Measurements from ENCODE around the gene FIGNL1.

Gene FIGNL1

GRCh38 chr7:50423860-50424259, 26.3 kb downstream of the FIGNL1 start:
- no peak overlapping the region for H4K8ac ChIP-seq (ENCODE audit: low read length)
- H3K18ac ChIP-seq (ENCODE audit: low read depth in 1 of 2, low read length in 2 of 2) = no peak overlapping the region
- H3K14ac ChIP-seq (ENCODE audit: low read length in 2 of 2) = no peak overlapping the region
- no peak overlapping the region for H3K27ac ChIP-seq (ENCODE audit: low read length, poor library complexity, severe bottlenecking)
- H3K9me3 ChIP-seq (ENCODE audit: control insufficient read depth, low read length) = no peaks in the 10 kb centered on the region
- H3K27me3 ChIP-seq (ENCODE audit: control insufficient read depth in 1 of 2, insufficient read depth in 1 of 2, low read length in 2 of 2) = no peaks in the 10 kb centered on the region
- no peaks in the 10 kb centered on the region for H3K36me3 ChIP-seq (ENCODE audit: control insufficient read depth in 1 of 2, insufficient read depth in 2 of 2, low read depth in 1 of 2, low read length in 2 of 2)
- no peak overlapping the region for H3K9ac ChIP-seq (ENCODE audit: low read length)
- H2BK5ac ChIP-seq (ENCODE audit: low read depth, low read length, poor library complexity, severe bottlenecking) = no peak overlapping the region
- no peak overlapping the region for H2AK5ac ChIP-seq (ENCODE audit: low read length, severe bottlenecking)
- no peak overlapping the region for H3K4ac ChIP-seq (ENCODE audit: low read depth in 1 of 2, low read length in 2 of 2)
- no peak for DNase-seq
- no peak overlapping the region for H3K23ac ChIP-seq (ENCODE audit: low read length in 2 of 2)
- H3K79me1 ChIP-seq (replicated peaks; ENCODE audit: low read length, poor library complexity, severe bottlenecking) = no peaks in the 10 kb centered on the region
- no peak overlapping the region for H2BK120ac ChIP-seq (ENCODE audit: low read depth, low read length)
- H3K4me2 ChIP-seq (ENCODE audit: low read length, poor library complexity, severe bottlenecking) = no peak overlapping the region
- 59% methylated on average over 3 of the region's 4 CpGs for WGBS
- no peaks in the 10 kb centered on the region for H3K4me1 ChIP-seq (ENCODE audit: control insufficient read depth, insufficient read depth, low read depth, low read length)
- no peak overlapping the region for H4K91ac ChIP-seq (ENCODE audit: low read length)
- H2BK15ac ChIP-seq (ENCODE audit: low read depth, poor library complexity, severe bottlenecking) = no peak overlapping the region
- H2BK12ac ChIP-seq (ENCODE audit: low read length in 2 of 2) = no peak overlapping the region
- H3K4me3 ChIP-seq (ENCODE audit: insufficient read depth in 1 of 2, low read depth in 1 of 2, low read length in 2 of 2) = no peak overlapping the region
- H2AFZ ChIP-seq (ENCODE audit: low read depth, low read length) = no peak overlapping the region

GRCh38 chr7:50422858-50423257, 27.3 kb downstream of the FIGNL1 start:
- H4K8ac ChIP-seq (ENCODE audit: low read length) = no peak overlapping the region
- no peaks in the 10 kb centered on the region for H3K4me1 ChIP-seq (ENCODE audit: control insufficient read depth, insufficient read depth, low read depth, low read length)
- no peak overlapping the region for H3K14ac ChIP-seq (ENCODE audit: low read length in 2 of 2)
- H2BK15ac ChIP-seq (ENCODE audit: low read depth, poor library complexity, severe bottlenecking) = no peak overlapping the region
- H3K27me3 ChIP-seq (ENCODE audit: control insufficient read depth in 1 of 2, insufficient read depth in 1 of 2, low read length in 2 of 2) = no peaks in the 10 kb centered on the region
- H3K23ac ChIP-seq (ENCODE audit: low read length in 2 of 2) = no peak overlapping the region
- H3K18ac ChIP-seq (ENCODE audit: low read depth in 1 of 2, low read length in 2 of 2) = no peak overlapping the region
- DNase-seq = no peak
- H2BK5ac ChIP-seq (ENCODE audit: low read depth, low read length, poor library complexity, severe bottlenecking) = no peak overlapping the region
- H3K9me3 ChIP-seq (ENCODE audit: control insufficient read depth, low read length) = no peaks in the 10 kb centered on the region
- no peak overlapping the region for H3K4me2 ChIP-seq (ENCODE audit: low read length, poor library complexity, severe bottlenecking)
- no peaks in the 10 kb centered on the region for H3K36me3 ChIP-seq (ENCODE audit: control insufficient read depth in 1 of 2, insufficient read depth in 2 of 2, low read depth in 1 of 2, low read length in 2 of 2)
- H2BK12ac ChIP-seq (ENCODE audit: low read length in 2 of 2) = no peak overlapping the region
- H4K91ac ChIP-seq (ENCODE audit: low read length) = no peak overlapping the region
- no peak overlapping the region for H3K4ac ChIP-seq (ENCODE audit: low read depth in 1 of 2, low read length in 2 of 2)
- no peak overlapping the region for H3K9ac ChIP-seq (ENCODE audit: low read length)
- 80% methylated on average over 6 of the region's 6 CpGs for WGBS
- no peak overlapping the region for H2AK5ac ChIP-seq (ENCODE audit: low read length, severe bottlenecking)
- H2AFZ ChIP-seq (ENCODE audit: low read depth, low read length) = no peak overlapping the region
- H2BK120ac ChIP-seq (ENCODE audit: low read depth, low read length) = no peak overlapping the region
- H3K79me1 ChIP-seq (replicated peaks; ENCODE audit: low read length, poor library complexity, severe bottlenecking) = no peaks in the 10 kb centered on the region
- H3K27ac ChIP-seq (ENCODE audit: low read length, poor library complexity, severe bottlenecking) = no peak overlapping the region
- no peak overlapping the region for H3K4me3 ChIP-seq (ENCODE audit: insufficient read depth in 1 of 2, low read depth in 1 of 2, low read length in 2 of 2)

GRCh38 chr7:50421043-50421442, 29.1 kb downstream of the FIGNL1 start:
- peaks cover 0 to 5% of the 10 kb centered on the region in 2 experiments for H3K27me3 ChIP-seq (ENCODE audit: control insufficient read depth in 1 of 2, insufficient read depth in 1 of 2, low read length in 2 of 2)
- H4K91ac ChIP-seq (ENCODE audit: low read length) = no peak overlapping the region
- WGBS = 50% methylated on average over 3 of the region's 3 CpGs
- no peak overlapping the region for H3K9ac ChIP-seq (ENCODE audit: low read length)
- no peak overlapping the region for H2AFZ ChIP-seq (ENCODE audit: low read depth, low read length)
- H3K79me1 ChIP-seq (replicated peaks; ENCODE audit: low read length, poor library complexity, severe bottlenecking) = no peaks in the 10 kb centered on the region
- H3K4ac ChIP-seq (ENCODE audit: low read depth in 1 of 2, low read length in 2 of 2) = no peak overlapping the region
- H3K4me2 ChIP-seq (ENCODE audit: low read length, poor library complexity, severe bottlenecking) = no peak overlapping the region
- H2BK12ac ChIP-seq (ENCODE audit: low read length in 2 of 2) = no peak overlapping the region
- H3K9me3 ChIP-seq (ENCODE audit: control insufficient read depth, low read length) = no peaks in the 10 kb centered on the region
- no peak overlapping the region for H2BK5ac ChIP-seq (ENCODE audit: low read depth, low read length, poor library complexity, severe bottlenecking)
- no peak overlapping the region for H3K14ac ChIP-seq (ENCODE audit: low read length in 2 of 2)
- no peaks in the 10 kb centered on the region for H3K36me3 ChIP-seq (ENCODE audit: control insufficient read depth in 1 of 2, insufficient read depth in 2 of 2, low read depth in 1 of 2, low read length in 2 of 2)
- H3K27ac ChIP-seq (ENCODE audit: low read length, poor library complexity, severe bottlenecking) = no peak overlapping the region
- H3K23ac ChIP-seq (ENCODE audit: low read length in 2 of 2) = no peak overlapping the region
- DNase-seq = no peak
- H3K18ac ChIP-seq (ENCODE audit: low read depth in 1 of 2, low read length in 2 of 2) = no peak overlapping the region
- H2BK120ac ChIP-seq (ENCODE audit: low read depth, low read length) = no peak overlapping the region
- no peak overlapping the region for H3K4me3 ChIP-seq (ENCODE audit: insufficient read depth in 1 of 2, low read depth in 1 of 2, low read length in 2 of 2)
- H3K4me1 ChIP-seq (ENCODE audit: control insufficient read depth, insufficient read depth, low read depth, low read length) = no peaks in the 10 kb centered on the region
- H4K8ac ChIP-seq (ENCODE audit: low read length) = no peak overlapping the region
- no peak overlapping the region for H2BK15ac ChIP-seq (ENCODE audit: low read depth, poor library complexity, severe bottlenecking)
- no peak overlapping the region for H2AK5ac ChIP-seq (ENCODE audit: low read length, severe bottlenecking)

GRCh38 chr7:50418526-50419290, 31.4 kb downstream of the FIGNL1 start:
- Histone ChIP-seq H3K4ac (ENCODE audit: low read depth in 1 of 2, low read length in 2 of 2) (no peak overlapping the region), H3K4me3 (ENCODE audit: insufficient read depth in 1 of 2, low read depth in 1 of 2, low read length in 2 of 2) (no peak overlapping the region), H2AFZ (ENCODE audit: low read depth, low read length) (no peak overlapping the region), H3K4me2 (ENCODE audit: low read length, poor library complexity, severe bottlenecking) (no peak overlapping the region), H3K18ac (ENCODE audit: low read depth in 1 of 2, low read length in 2 of 2) (no peak overlapping the region), H4K8ac (ENCODE audit: low read length) (no peak overlapping the region), H3K79me1 (replicated peaks; ENCODE audit: low read length, poor library complexity, severe bottlenecking) (no peaks in the 10 kb centered on the region), H2BK12ac (ENCODE audit: low read length in 2 of 2) (no peak overlapping the region), H3K23ac (ENCODE audit: low read length in 2 of 2) (no peak overlapping the region), H3K27ac (ENCODE audit: low read length, poor library complexity, severe bottlenecking) (no peak overlapping the region), H2BK15ac (ENCODE audit: low read depth, poor library complexity, severe bottlenecking) (no peak overlapping the region), H3K27me3 (ENCODE audit: control insufficient read depth in 1 of 2, insufficient read depth in 1 of 2, low read length in 2 of 2) (peaks cover 5 to 8% of the 10 kb centered on the region in 2 experiments), H4K91ac (ENCODE audit: low read length) (no peak overlapping the region), H2BK5ac (ENCODE audit: low read depth, low read length, poor library complexity, severe bottlenecking) (no peak overlapping the region), H2BK120ac (ENCODE audit: low read depth, low read length) (no peak overlapping the region), H3K9ac (ENCODE audit: low read length) (no peak overlapping the region), H3K9me3 (ENCODE audit: control insufficient read depth, low read length) (no peaks in the 10 kb centered on the region), H2AK5ac (ENCODE audit: low read length, severe bottlenecking) (no peak overlapping the region), H3K36me3 (ENCODE audit: control insufficient read depth in 1 of 2, insufficient read depth in 2 of 2, low read depth in 1 of 2, low read length in 2 of 2) (no peaks in the 10 kb centered on the region), H3K14ac (ENCODE audit: low read length in 2 of 2) (no peak overlapping the region), H3K4me1 (ENCODE audit: control insufficient read depth, insufficient read depth, low read depth, low read length) (no peaks in the 10 kb centered on the region)
- WGBS = 77% methylated on average over 14 of the region's 14 CpGs
- no peak for DNase-seq
